HepG2 (cell line): ENCODE measurements around the gene DHX29. TPM values are rescaled to one million over a fixed set of nuclear protein-coding genes. Genes with fewer than 3 reads are reported as not detected.

Source experiments
- ATAC-seq: fragments of 200-7000 bp; cut with Tn5 transposase; 3 replicates; pipeline ENCODE4 v1.9.1; 2020; ENCODE audit warnings: mild to moderate bottlenecking, moderate library complexity
- BruUV-seq: library from RNA; stranded (reverse); fragments of 400-500 nt; replicated peaks from 2 replicates; lab custom pipeline; 2021; lab: Mats Ljungman, UMichigan
- CTCF ChIA-PET: fragments of 300-600 bp; formaldehyde crosslinking; extraction: SDS; loops from one replicate; lab custom pipeline; 2021; ENCODE audit warnings: low total read pairs, inconsistent platforms, low intra/inter-chr PET ratio; lab: Yijun Ruan, JAX
- POLR2A ChIA-PET: fragments of 350-600 bp; sonication (Branson Sonifier 250); formaldehyde crosslinking; loops from one replicate; lab custom pipeline; 2020; ENCODE audit warnings: antibody characterized with exemption, inconsistent platforms; lab: Yijun Ruan, JAX
- DNase-seq: peaks from one replicate; pipeline ENCODE4 v3.0.0-alpha.2; 2015; ENCODE audit warnings: low spot score
- FAIRE-seq: peaks from 3 replicates; lab custom pipeline; 2011; peaks lifted over from hg19 to GRCh38; lab: Jason Lieb, UNC
- H2AFZ ChIP-seq: one replicate; pipeline ENCODE4 v1.6.1; 2011; ENCODE audit warnings: low read length, inconsistent platforms
- H3K27ac ChIP-seq: fragments of 300-600 bp; 3 replicates; pipeline ENCODE4 v1.8.0; 2011; ENCODE audit warnings: mixed run types, mild to moderate bottlenecking, mixed read lengths, low read length, inconsistent platforms; ENCODE audit not compliant: insufficient read depth; ENCODE audit errors: extremely low read length
- H3K27me3 ChIP-seq, 2 experiments: fragments of 200-600 bp in 1 of 2; 2 replicates in 1 of 2; 3 replicates in 1 of 2; pipeline versions ENCODE4 v1.6.0 to v1.8.0; 2011; ENCODE audit warnings: low read length in 2 of 2, mild to moderate bottlenecking in 2 of 2, moderate library complexity in 2 of 2, inconsistent platforms in 1 of 2; ENCODE audit not compliant: insufficient read depth in 2 of 2, control insufficient read depth in 1 of 2
- H3K36me3 ChIP-seq, 2 experiments: fragments of 200-600 bp in 1 of 2; replicated peaks in 1 of 2; 2 replicates in 1 of 2; 3 replicates in 1 of 2; pipeline versions ENCODE4 v1.5.1 to v1.8.0; 2011; ENCODE audit warnings: low read length in 2 of 2, inconsistent platforms in 1 of 2; ENCODE audit not compliant: insufficient read depth in 2 of 2, control insufficient read depth in 1 of 2
- H3K4me1 ChIP-seq: 2 replicates; pipeline ENCODE4 v1.5.1; 2012; ENCODE audit warnings: low read length, inconsistent platforms; ENCODE audit not compliant: insufficient read depth
- H3K4me2 ChIP-seq: 2 replicates; pipeline ENCODE4 v1.6.0; 2011; ENCODE audit warnings: low read depth, low read length, inconsistent platforms
- H3K4me3 ChIP-seq, 3 experiments: fragments of 200-600 bp in 1 of 3; sonication (generic), shearing (Covaris generic) in 1 of 3; replicated peaks in 1 of 3; 2 replicates each; pipeline ENCODE4 v1.5.1; 2011 to 2016; ENCODE audit warnings: low read length in 3 of 3, inconsistent platforms in 2 of 3, low read depth in 2 of 3, mild to moderate bottlenecking in 2 of 3, control low read depth in 1 of 3, mixed read lengths in 1 of 3; ENCODE audit not compliant: insufficient read depth in 1 of 3
- H3K79me2 ChIP-seq: one replicate; pipeline ENCODE4 v1.6.1; 2011; ENCODE audit warnings: low read length, inconsistent platforms; ENCODE audit not compliant: insufficient read depth
- H3K9ac ChIP-seq: 2 replicates; pipeline ENCODE4 v1.6.0; 2011; ENCODE audit warnings: mild to moderate bottlenecking, low read depth, low read length, inconsistent platforms; ENCODE audit not compliant: insufficient read depth
- H3K9me3 ChIP-seq: 2 replicates; pipeline ENCODE4 v1.5.1; 2012; ENCODE audit warnings: mild to moderate bottlenecking, low read length
- H4K20me1 ChIP-seq: 2 replicates; pipeline ENCODE4 v1.6.0; 2011; ENCODE audit warnings: inconsistent platforms, mild to moderate bottlenecking, low read length, moderate library complexity; ENCODE audit not compliant: insufficient read depth
- CENPT ChIP-seq: sonication (generic); formaldehyde crosslinking; IDR thresholded peaks from 2 replicates; pipeline ENCODE4 v1.8.0; 2022; ENCODE audit warnings: low read depth, mild to moderate bottlenecking, moderate library complexity, missing genetic modification reagents
- GMEB2 ChIP-seq: IDR thresholded peaks from 2 replicates; pipeline ENCODE4 v1.6.1; 2016; ENCODE audit warnings: missing biosample characterization, missing genetic modification reagents, low read depth
- GPN1 ChIP-seq: sonication (generic); formaldehyde crosslinking; IDR thresholded peaks from 2 replicates; pipeline ENCODE4 v1.5.1; 2020; ENCODE audit warnings: missing genetic modification reagents, borderline replicate concordance
- HNF4G ChIP-seq, 2 experiments: sonication (generic) in 1 of 2; formaldehyde crosslinking in 1 of 2; IDR thresholded peaks; 2 replicates each; pipeline versions ENCODE4 v1.4.0 to v1.6.1; 2011 to 2020; ENCODE audit warnings: borderline replicate concordance in 2 of 2, low read depth in 2 of 2, mild to moderate bottlenecking in 2 of 2, low read length in 1 of 2, missing genetic modification reagents in 1 of 2, moderate library complexity in 1 of 2
- MEF2D ChIP-seq: sonication (generic); formaldehyde crosslinking; IDR thresholded peaks from 2 replicates; pipeline ENCODE4 v1.5.1; 2020; ENCODE audit warnings: mild to moderate bottlenecking, missing genetic modification reagents
- REST ChIP-seq, 2 experiments: IDR thresholded peaks; 2 replicates each; pipeline ENCODE4 v1.6.1; 2011 to 2012; ENCODE audit warnings: low read length in 2 of 2, borderline replicate concordance in 1 of 2, low read depth in 1 of 2, mild to moderate bottlenecking in 1 of 2, moderate library complexity in 1 of 2
- TFDP2 ChIP-seq: sonication (generic); formaldehyde crosslinking; IDR thresholded peaks from 2 replicates; pipeline ENCODE4 v1.4.0; 2020; ENCODE audit warnings: missing genetic modification reagents
- ZBTB37 ChIP-seq: sonication (generic); formaldehyde crosslinking; IDR thresholded peaks from 2 replicates; pipeline ENCODE4 v1.4.0; 2020; ENCODE audit warnings: mild to moderate bottlenecking, missing genetic modification reagents
- ZNF3 ChIP-seq: IDR thresholded peaks from 2 replicates; pipeline ENCODE4 v1.7.0; 2017; ENCODE audit warnings: inconsistent platforms
- ZNF317 ChIP-seq: sonication (generic); formaldehyde crosslinking; IDR thresholded peaks from 2 replicates; pipeline ENCODE4 v1.5.0; 2020; ENCODE audit warnings: mild to moderate bottlenecking, missing genetic modification reagents
- ZNF354B ChIP-seq: sonication (generic); formaldehyde crosslinking; IDR thresholded peaks from 2 replicates; pipeline ENCODE4 v1.8.0; 2022; ENCODE audit warnings: mild to moderate bottlenecking, missing genetic modification reagents
- ZNF780A ChIP-seq: sonication (generic); formaldehyde crosslinking; IDR thresholded peaks from 2 replicates; pipeline ENCODE4 v1.8.0; 2022; ENCODE audit warnings: mild to moderate bottlenecking, missing genetic modification reagents, moderate library complexity
- WGBS: methylation state at CpG from one replicate; pipeline ENCODE4 v1.1.6; 2017; ENCODE audit warnings: low lambda C conversion rate; 5-methylcytosine and 5-hydroxymethylcytosine counted together
- in situ Hi-C: cut with HindIII; loops from 2 replicates; pipeline ENCODE4 v1.10.0; 2017; ENCODE audit warnings: low pct_unique_long_range_greater_than_20kb; ENCODE audit not compliant: extremely low pct_ligation_motif_present
- intact Hi-C: fragments of 100-400 bp; cut with micrococcal nuclease; formaldehyde crosslinking; loops from one replicate; pipeline ENCODE4 v1.10.0; 2022; ENCODE audit not compliant: unreplicated experiment
- polyA plus RNA-seq, 8 experiments: library from polyadenylated mRNA; depleted of rRNA in 3 of 8; stranded (reverse) in 7 of 8; unstranded in 1 of 8; fragments of >200 nt; fragmentation: Illumina TruSeq in 4 of 8; extraction: Trizol in 4 of 8; gene quantifications; 2 replicates each; pipeline versions ENCODE4 v1.2.1 to v1.2.3, GENCODE V29; 2011 to 2016; ENCODE audit warnings: low read depth in 4 of 8, missing spikeins in 1 of 8, mixed read lengths in 1 of 8; ENCODE audit not compliant: insufficient read depth in 1 of 8
- total RNA-seq, 5 experiments: library from RNA; depleted of rRNA; stranded (reverse); fragments of >200 nt; fragmentation: Illumina TruSeq; extraction: Trizol; gene quantifications; 2 replicates each; pipeline ENCODE4 v1.2.3, GENCODE V29; 2016; ENCODE audit warnings: low read depth in 1 of 5

DHX29 gene
- total and polyA plus RNA-seq, 2 of the 13 experiments (the other 11 are each of a cell fraction or from before 2014, with no cell fraction given): 1.9 to 22.0 TPM

- TF ChIP-seq ZNF317 (CRISPR knock-in tag): no peak
- TF ChIP-seq, all 625 proteins: peak for 0
Measured at GRCh38 chr5:55278778-55279177, 28.7 kb downstream of the DHX29 start (continued).

- Histone ChIP-seq H2AFZ (no peak overlapping the region), H3K4me3 (no peak overlapping the region), H3K36me3 (peaks cover 10 to 47% of the 10 kb centered on the region in 2 experiments), H3K27me3 (no peaks in the 10 kb centered on the region), H3K9ac (no peak overlapping the region), H3K27ac (no peak overlapping the region), H3K4me2 (no peak overlapping the region), H3K4me1 (no peaks in the 10 kb centered on the region), H3K79me2 (no peaks in the 10 kb centered on the region), H4K20me1 (no peaks in the 10 kb centered on the region), H3K9me3 (no peaks in the 10 kb centered on the region)
- no peak for ATAC-seq
- ChIA-PET CTCF (no interaction called here), POLR2A (no interaction called here)
- WGBS: 100% methylated on average over 1 of the region's 1 CpG
- in situ Hi-C loops: no loop called here
- no peak for FAIRE-seq
- DNase-seq: no peak
- no TSS peak for BruUV-seq
- intact Hi-C loops: no loop called here
- TF ChIP-seq ZNF354B (CRISPR knock-in tag) (no peak), GMEB2 (no peak), TFDP2 (CRISPR knock-in tag) (no peak), ZNF780A (CRISPR knock-in tag) (no peak), REST (IDR thresholded peaks at IDR 0.05; ENCODE audit: borderline replicate concordance in 1 of 2, low read depth in 1 of 2, low read length in 2 of 2) (no peak), CENPT (CRISPR knock-in tag) (no peak), MEF2D (CRISPR knock-in tag) (no peak), ZBTB37 (CRISPR knock-in tag) (no peak), ZNF3 (CRISPR knock-in tag) (no peak), HNF4G (IDR thresholded peaks at IDR 0.05; ENCODE audit: borderline replicate concordance, low read depth, low read length) (no peak), HNF4G (CRISPR knock-in tag; IDR thresholded peaks at IDR 0.05; ENCODE audit: borderline replicate concordance, low read depth) (no peak), GPN1 (CRISPR knock-in tag) (no peak)
Measured at GRCh38 chr5:55276771-55277170, 30.7 kb downstream of the DHX29 start.
